ENCODE measurements around the gene USP4.
A peak's percentile ranks its signal among the peaks of the same experiment; 100 is the strongest.

The USP4 gene

GRCh38 chr3:49327485-49327884, 12.4 kb downstream of the USP4 start:
- Histone ChIP-seq H3K4me3 (ENCODE audit: low read length in 2 of 2) (no peak overlapping the region), H3K36me3 (ENCODE audit: control insufficient read depth in 2 of 2, insufficient read depth in 2 of 2, low read length in 2 of 2) (peaks cover 34 to 35% of the 10 kb centered on the region in 2 donors), H3K27me3 (ENCODE audit: control insufficient read depth in 1 of 2, insufficient read depth in 2 of 2, low read length in 2 of 2) (no peaks in the 10 kb centered on the region), H3K9me3 (ENCODE audit: control insufficient read depth in 2 of 2, low read length in 2 of 2) (no peaks in the 10 kb centered on the region), H3K4me1 (ENCODE audit: control insufficient read depth, insufficient read depth, low read length) (no peaks in the 10 kb centered on the region), H3K9ac (ENCODE audit: low read length in 2 of 2) (no peak overlapping the region), H3K27ac (ENCODE audit: low read length) (no peak overlapping the region)

GRCh38 chr3:49324768-49325167, 15.1 kb downstream of the USP4 start:
- Histone ChIP-seq H3K27me3 (ENCODE audit: control insufficient read depth in 1 of 2, insufficient read depth in 2 of 2, low read length in 2 of 2) (no peaks in the 10 kb centered on the region), H3K27ac (ENCODE audit: low read length) (no peak overlapping the region), H3K9me3 (ENCODE audit: control insufficient read depth in 2 of 2, low read length in 2 of 2) (no peaks in the 10 kb centered on the region), H3K4me3 (ENCODE audit: low read length in 2 of 2) (no peak overlapping the region), H3K4me1 (ENCODE audit: control insufficient read depth, insufficient read depth, low read length) (no peaks in the 10 kb centered on the region), H3K36me3 (ENCODE audit: control insufficient read depth in 2 of 2, insufficient read depth in 2 of 2, low read length in 2 of 2) (peaks cover 35 to 41% of the 10 kb centered on the region in 2 donors), H3K9ac (ENCODE audit: low read length in 2 of 2) (no peak overlapping the region)

- Histone ChIP-seq H3K4me3 (ENCODE audit: low read length in 2 of 2) (no peak overlapping the region), H3K9me3 (ENCODE audit: control insufficient read depth in 2 of 2, low read length in 2 of 2) (no peaks in the 10 kb centered on the region), H3K36me3 (ENCODE audit: control insufficient read depth in 2 of 2, insufficient read depth in 2 of 2, low read length in 2 of 2) (peaks cover 22 to 28% of the 10 kb centered on the region in 2 donors), H3K4me1 (ENCODE audit: control insufficient read depth, insufficient read depth, low read length) (peaks cover 9% of the 10 kb centered on the region), H3K27ac (ENCODE audit: low read length) (peak overlapping the region; percentile 84), H3K27me3 (ENCODE audit: control insufficient read depth in 1 of 2, insufficient read depth in 2 of 2, low read length in 2 of 2) (no peaks in the 10 kb centered on the region), H3K9ac (ENCODE audit: low read length in 2 of 2) (peak overlapping the region in 1 of 2 donors; percentile 36)
Measured at GRCh38 chr3:49316696-49317457, 23.0 kb downstream of the USP4 start.

GRCh38 chr3:49313896-49314688, 25.8 kb downstream of the USP4 start:
- Histone ChIP-seq H3K4me1 (ENCODE audit: control insufficient read depth, insufficient read depth, low read length) (peaks cover 9% of the 10 kb centered on the region), H3K4me3 (ENCODE audit: low read length in 2 of 2) (no peak overlapping the region), H3K27me3 (ENCODE audit: control insufficient read depth in 1 of 2, insufficient read depth in 2 of 2, low read length in 2 of 2) (no peaks in the 10 kb centered on the region), H3K9ac (ENCODE audit: low read length in 2 of 2) (no peak overlapping the region), H3K27ac (ENCODE audit: low read length) (no peak overlapping the region), H3K36me3 (ENCODE audit: control insufficient read depth in 2 of 2, insufficient read depth in 2 of 2, low read length in 2 of 2) (peaks cover 34 to 39% of the 10 kb centered on the region in 2 donors), H3K9me3 (ENCODE audit: control insufficient read depth in 2 of 2, low read length in 2 of 2) (no peaks in the 10 kb centered on the region)

- no peak overlapping the region for H3K9ac ChIP-seq (ENCODE audit: low read length in 2 of 2)
- H3K27me3 ChIP-seq (ENCODE audit: control insufficient read depth in 1 of 2, insufficient read depth in 2 of 2, low read length in 2 of 2) = no peaks in the 10 kb centered on the region
- H3K4me3 ChIP-seq (ENCODE audit: low read length in 2 of 2) = no peak overlapping the region
- H3K9me3 ChIP-seq (ENCODE audit: control insufficient read depth in 2 of 2, low read length in 2 of 2) = no peaks in the 10 kb centered on the region
- H3K36me3 ChIP-seq (ENCODE audit: control insufficient read depth in 2 of 2, insufficient read depth in 2 of 2, low read length in 2 of 2) = peaks cover 35 to 38% of the 10 kb centered on the region in 2 donors
- no peaks in the 10 kb centered on the region for H3K4me1 ChIP-seq (ENCODE audit: control insufficient read depth, insufficient read depth, low read length)
- H3K27ac ChIP-seq (ENCODE audit: low read length) = no peak overlapping the region
Measured at GRCh38 chr3:49311283-49311682, 28.6 kb downstream of the USP4 start.

GRCh38 chr3:49310677-49311076, 29.2 kb downstream of the USP4 start:
- Histone ChIP-seq H3K27me3 (ENCODE audit: control insufficient read depth in 1 of 2, insufficient read depth in 2 of 2, low read length in 2 of 2) (no peaks in the 10 kb centered on the region), H3K4me3 (ENCODE audit: low read length in 2 of 2) (no peak overlapping the region), H3K9me3 (ENCODE audit: control insufficient read depth in 2 of 2, low read length in 2 of 2) (no peaks in the 10 kb centered on the region), H3K9ac (ENCODE audit: low read length in 2 of 2) (no peak overlapping the region), H3K27ac (ENCODE audit: low read length) (no peak overlapping the region), H3K4me1 (ENCODE audit: control insufficient read depth, insufficient read depth, low read length) (no peaks in the 10 kb centered on the region), H3K36me3 (ENCODE audit: control insufficient read depth in 2 of 2, insufficient read depth in 2 of 2, low read length in 2 of 2) (peaks cover 37 to 39% of the 10 kb centered on the region in 2 donors)

GRCh38 chr3:49305608-49306007, 34.2 kb downstream of the USP4 start:
- Histone ChIP-seq H3K9me3 (ENCODE audit: control insufficient read depth in 2 of 2, low read length in 2 of 2) (no peaks in the 10 kb centered on the region), H3K36me3 (ENCODE audit: control insufficient read depth in 2 of 2, insufficient read depth in 2 of 2, low read length in 2 of 2) (peaks cover 31 to 43% of the 10 kb centered on the region in 2 donors), H3K4me3 (ENCODE audit: low read length in 2 of 2) (no peak overlapping the region), H3K4me1 (ENCODE audit: control insufficient read depth, insufficient read depth, low read length) (no peaks in the 10 kb centered on the region), H3K9ac (ENCODE audit: low read length in 2 of 2) (no peak overlapping the region), H3K27me3 (ENCODE audit: control insufficient read depth in 1 of 2, insufficient read depth in 2 of 2, low read length in 2 of 2) (no peaks in the 10 kb centered on the region), H3K27ac (ENCODE audit: low read length) (no peak overlapping the region)

GRCh38 chr3:49302613-49303012, 37.2 kb downstream of the USP4 start:
- H3K4me1 ChIP-seq (ENCODE audit: control insufficient read depth, insufficient read depth, low read length) = peaks cover under 1% of the 10 kb centered on the region
- H3K9me3 ChIP-seq (ENCODE audit: control insufficient read depth in 2 of 2, low read length in 2 of 2) = no peaks in the 10 kb centered on the region
- no peaks in the 10 kb centered on the region for H3K27me3 ChIP-seq (ENCODE audit: control insufficient read depth in 1 of 2, insufficient read depth in 2 of 2, low read length in 2 of 2)
- no peak overlapping the region for H3K27ac ChIP-seq (ENCODE audit: low read length)
- H3K4me3 ChIP-seq (ENCODE audit: low read length in 2 of 2) = no peak overlapping the region
- H3K9ac ChIP-seq (ENCODE audit: low read length in 2 of 2) = no peak overlapping the region
- peaks cover 44 to 56% of the 10 kb centered on the region in 2 donors for H3K36me3 ChIP-seq (ENCODE audit: control insufficient read depth in 2 of 2, insufficient read depth in 2 of 2, low read length in 2 of 2)

GRCh38 chr3:49300595-49300994, 39.3 kb downstream of the USP4 start:
- no peak overlapping the region for H3K27ac ChIP-seq (ENCODE audit: low read length)
- peaks cover 38 to 54% of the 10 kb centered on the region in 2 donors for H3K36me3 ChIP-seq (ENCODE audit: control insufficient read depth in 2 of 2, insufficient read depth in 2 of 2, low read length in 2 of 2)
- no peaks in the 10 kb centered on the region for H3K9me3 ChIP-seq (ENCODE audit: control insufficient read depth in 2 of 2, low read length in 2 of 2)
- H3K9ac ChIP-seq (ENCODE audit: low read length in 2 of 2) = no peak overlapping the region
- no peaks in the 10 kb centered on the region for H3K27me3 ChIP-seq (ENCODE audit: control insufficient read depth in 1 of 2, insufficient read depth in 2 of 2, low read length in 2 of 2)
- H3K4me1 ChIP-seq (ENCODE audit: control insufficient read depth, insufficient read depth, low read length) = peaks cover 8% of the 10 kb centered on the region
- H3K4me3 ChIP-seq (ENCODE audit: low read length in 2 of 2) = no peak overlapping the region

GRCh38 chr3:49298511-49298910, 41.3 kb downstream of the USP4 start:
- Histone ChIP-seq H3K4me3 (ENCODE audit: low read length in 2 of 2) (no peak overlapping the region), H3K4me1 (ENCODE audit: control insufficient read depth, insufficient read depth, low read length) (peaks cover 8% of the 10 kb centered on the region), H3K36me3 (ENCODE audit: control insufficient read depth in 2 of 2, insufficient read depth in 2 of 2, low read length in 2 of 2) (peaks cover 44 to 61% of the 10 kb centered on the region in 2 donors), H3K27me3 (ENCODE audit: control insufficient read depth in 1 of 2, insufficient read depth in 2 of 2, low read length in 2 of 2) (no peaks in the 10 kb centered on the region), H3K9me3 (ENCODE audit: control insufficient read depth in 2 of 2, low read length in 2 of 2) (no peaks in the 10 kb centered on the region), H3K27ac (ENCODE audit: low read length) (peak overlapping the region; percentile 80), H3K9ac (ENCODE audit: low read length in 2 of 2) (no peak overlapping the region)
